Kidney (tissue), 14 donors: ENCODE data around the gene CDC14A. TPM values are rescaled to one million over a fixed set of nuclear protein-coding genes. Genes with fewer than 3 reads are reported as not detected.

Source experiments
- DNase-seq, 5 donors: peaks; one replicate each; pipeline ENCODE4 v3.0.0-alpha.2; 2013 to 2020
- FAIRE-seq: peaks from 2 replicates; lab custom pipeline; 2012; peaks lifted over from hg19 to GRCh38; lab: Jason Lieb, UNC
- H3K27ac ChIP-seq, 2 donors: one replicate each; pipeline ENCODE4 v1.7.0; 2013; ENCODE audit warnings: low read depth in 2 of 2, low read length in 2 of 2, inconsistent platforms in 1 of 2
- H3K27me3 ChIP-seq: one replicate; pipeline ENCODE4 v1.7.1; 2013; ENCODE audit warnings: low read length, inconsistent platforms; ENCODE audit not compliant: control insufficient read depth, insufficient read depth
- H3K36me3 ChIP-seq, 3 donors: one replicate each; pipeline versions ENCODE4 v1.7.0 to v1.7.1; 2013; ENCODE audit warnings: low read length in 3 of 3, control low read depth in 1 of 3, inconsistent platforms in 1 of 3; ENCODE audit not compliant: insufficient read depth in 3 of 3, control insufficient read depth in 2 of 3
- H3K4me1 ChIP-seq, 3 donors: one replicate each; pipeline versions ENCODE4 v1.7.0 to v1.7.1; 2013; ENCODE audit warnings: low read length in 3 of 3, inconsistent platforms in 1 of 3, low read depth in 1 of 3; ENCODE audit not compliant: control insufficient read depth in 2 of 3, insufficient read depth in 2 of 3
- H3K4me3 ChIP-seq, 3 donors: one replicate each; pipeline versions ENCODE4 v1.7.0 to v1.8.1; 2013; ENCODE audit warnings: low read length in 3 of 3, control low read depth in 1 of 3, inconsistent platforms in 1 of 3
- H3K9ac ChIP-seq, 3 donors: one replicate each; pipeline versions ENCODE4 v1.7.0 to v1.7.1; 2013; ENCODE audit warnings: low read length in 3 of 3, control low read depth in 1 of 3, inconsistent platforms in 1 of 3
- H3K9me3 ChIP-seq, 3 donors: one replicate each; pipeline versions ENCODE4 v1.7.0 to v1.7.1; 2013; ENCODE audit warnings: low read length in 3 of 3, control low read depth in 1 of 3, inconsistent platforms in 1 of 3; ENCODE audit not compliant: control insufficient read depth in 2 of 3, insufficient read depth in 1 of 3
- intact Hi-C: fragments of 100-400 bp; cut with DNase I; formaldehyde crosslinking; loops from one replicate; pipeline ENCODE4 v1.11.1; 2022
- polyA plus RNA-seq: library from polyadenylated mRNA; stranded (reverse); fragments of 350-450 nt; fragmentation: Illumina TruSeq; extraction: RNeasy Lipid Tissue Mini Kit (QIAGEN cat#74804); gene quantifications from one replicate; pipeline ENCODE4 v1.2.3, GENCODE V29; 2014; ENCODE audit warnings: low read depth, low replicate concordance; ENCODE audit not compliant: insufficient read depth
- total RNA-seq: library from RNA; stranded (reverse); fragmentation: NEBNext Ultra II Directional; extraction: Animal tissue kit (Norgen Biotek cat#: 25700); gene quantifications from one replicate; pipeline ENCODE4 v1.2.1, GENCODE V29; 2021
- TF ChIP-seq, protein P1 (sequence below): IDR thresholded peaks from 3 replicates; pipeline ENCODE4 v1.5.1; 2012; ENCODE audit warnings: mild to moderate bottlenecking, moderate library complexity, borderline replicate concordance; ENCODE audit not compliant: insufficient read depth; ENCODE audit errors: extremely low read depth
- donor health status: control.
- donor health status: control.
- donor health status: control.
- donor health status: control.
- donor health status: control.
- donor health status: DM: yes; HTN: yes; CAD: no.
- donor health status: Normal renal cell carcinoma (clear cell type).

The CDC14A gene
- total and polyA plus RNA-seq, 2 donors from 2014 or later: 4.7 to 11.9 TPM

DNA sequence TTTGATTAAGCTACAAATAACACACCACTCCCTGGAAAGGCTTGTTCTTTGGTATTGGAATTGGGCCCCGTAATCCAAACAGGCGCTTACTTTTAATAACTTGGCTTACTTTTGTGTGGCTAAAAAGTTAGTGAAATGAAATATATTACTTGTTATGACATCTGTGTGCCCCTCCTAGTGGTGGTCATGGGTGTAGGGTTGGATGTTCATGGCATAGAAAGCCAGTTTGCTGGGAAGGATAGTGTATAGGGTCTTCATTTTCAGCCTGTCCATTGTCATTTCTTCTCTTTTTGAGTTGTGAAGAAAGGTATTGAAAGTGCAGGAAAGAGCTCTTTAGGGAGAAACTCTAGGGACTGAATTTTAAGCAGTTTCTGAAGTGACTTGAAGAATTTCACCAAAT, 5.9 kb downstream of the CDC14A start:
- DNase-seq (no peak), FAIRE-seq (no peak)
- no peak overlapping the region for H3K9ac ChIP-seq
- peaks cover 6 to 14% (median 9%) of the 10 kb centered on the region in 3 donors for H3K4me1 ChIP-seq
- H3K4me3 ChIP-seq: no peak overlapping the region
- no peak overlapping the region for H3K27ac ChIP-seq
- no peaks in the 10 kb centered on the region for H3K27me3 ChIP-seq
- no peaks in the 10 kb centered on the region for H3K9me3 ChIP-seq
- intact Hi-C loops: no loop called here
- peaks cover 0 to 2% (median 0%) of the 10 kb centered on the region in 3 donors for H3K36me3 ChIP-seq
- TF ChIP-seq, protein P1, sequence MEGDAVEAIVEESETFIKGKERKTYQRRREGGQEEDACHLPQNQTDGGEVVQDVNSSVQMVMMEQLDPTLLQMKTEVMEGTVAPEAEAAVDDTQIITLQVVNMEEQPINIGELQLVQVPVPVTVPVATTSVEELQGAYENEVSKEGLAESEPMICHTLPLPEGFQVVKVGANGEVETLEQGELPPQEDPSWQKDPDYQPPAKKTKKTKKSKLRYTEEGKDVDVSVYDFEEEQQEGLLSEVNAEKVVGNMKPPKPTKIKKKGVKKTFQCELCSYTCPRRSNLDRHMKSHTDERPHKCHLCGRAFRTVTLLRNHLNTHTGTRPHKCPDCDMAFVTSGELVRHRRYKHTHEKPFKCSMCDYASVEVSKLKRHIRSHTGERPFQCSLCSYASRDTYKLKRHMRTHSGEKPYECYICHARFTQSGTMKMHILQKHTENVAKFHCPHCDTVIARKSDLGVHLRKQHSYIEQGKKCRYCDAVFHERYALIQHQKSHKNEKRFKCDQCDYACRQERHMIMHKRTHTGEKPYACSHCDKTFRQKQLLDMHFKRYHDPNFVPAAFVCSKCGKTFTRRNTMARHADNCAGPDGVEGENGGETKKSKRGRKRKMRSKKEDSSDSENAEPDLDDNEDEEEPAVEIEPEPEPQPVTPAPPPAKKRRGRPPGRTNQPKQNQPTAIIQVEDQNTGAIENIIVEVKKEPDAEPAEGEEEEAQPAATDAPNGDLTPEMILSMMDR: no peak

DNA sequence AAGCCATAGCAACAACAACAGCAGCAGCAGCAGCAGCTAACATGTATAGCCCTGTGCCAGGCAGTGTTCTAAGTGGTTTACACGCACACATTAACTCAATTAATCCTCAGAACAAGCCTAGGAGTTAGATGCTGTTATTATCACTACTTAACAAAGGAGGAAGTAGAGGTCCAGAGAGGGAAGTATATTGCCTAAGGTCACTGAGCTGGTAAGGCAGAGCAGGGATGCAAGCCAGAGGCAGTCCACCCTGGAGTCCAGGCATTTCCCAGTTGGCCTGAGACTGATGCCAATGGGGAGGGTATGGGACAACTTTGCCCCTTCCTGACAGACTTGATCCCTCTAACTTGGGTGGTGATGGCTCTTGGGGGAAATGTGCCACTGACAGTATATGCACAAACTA, 6.8 kb downstream of the CDC14A start:
- H3K36me3 ChIP-seq: peaks cover 0 to 2% (median 0%) of the 10 kb centered on the region in 3 donors
- peaks cover 6 to 12% (median 6%) of the 10 kb centered on the region in 3 donors for H3K4me1 ChIP-seq
- no peak overlapping the region for H3K9ac ChIP-seq
- TF ChIP-seq, protein P1: no peak
- DNase-seq: no peak
- FAIRE-seq: no peak
- intact Hi-C loops: no loop called here
- H3K4me3 ChIP-seq: no peak overlapping the region
- H3K27ac ChIP-seq: no peak overlapping the region
- no peaks in the 10 kb centered on the region for H3K9me3 ChIP-seq
- H3K27me3 ChIP-seq: no peaks in the 10 kb centered on the region

DNA sequence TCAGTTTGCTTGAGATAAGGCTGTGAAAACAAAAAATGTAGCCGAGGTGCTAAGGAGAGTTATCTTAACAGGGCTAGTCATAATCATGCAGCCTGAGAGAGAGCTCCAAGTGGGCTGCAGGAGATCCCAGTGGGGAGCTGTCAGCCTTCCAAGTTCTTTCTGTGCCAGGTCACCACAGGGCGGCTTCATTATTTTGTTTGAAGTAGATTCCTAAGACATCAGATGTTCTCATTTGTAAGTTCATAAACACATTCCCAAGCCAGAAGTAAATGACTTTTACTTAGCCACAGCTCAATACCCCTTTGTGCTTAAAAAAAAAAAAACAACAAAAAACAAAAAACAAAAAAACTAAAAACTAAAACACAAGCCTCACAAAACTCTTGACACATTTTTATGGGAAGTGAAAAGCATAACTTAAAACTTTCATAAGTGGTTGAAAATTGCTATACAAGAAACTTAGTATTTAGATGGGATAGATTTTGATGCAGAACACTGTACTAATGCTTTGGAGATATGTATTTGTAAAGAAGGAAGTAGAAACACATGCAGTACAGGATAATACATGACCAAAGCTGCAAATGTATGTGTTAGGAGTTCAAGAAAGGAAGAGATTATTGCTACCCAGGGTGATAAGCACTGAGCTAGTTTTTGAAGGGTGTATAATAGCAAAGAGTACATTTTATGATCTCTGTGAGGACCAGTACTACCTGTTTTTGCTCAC, 8.6 kb downstream of the CDC14A start:
- H3K4me1 ChIP-seq: peaks cover 0 to 9% (median under 1%) of the 10 kb centered on the region in 3 donors
- intact Hi-C loops: no loop called here
- no peak overlapping the region for H3K4me3 ChIP-seq
- TF ChIP-seq, protein P1: no peak
- no peaks in the 10 kb centered on the region for H3K9me3 ChIP-seq
- no peak overlapping the region for H3K9ac ChIP-seq
- peak in 1 of 5 donors; percentile 26 for DNase-seq
- peak; percentile 73 for FAIRE-seq
- H3K36me3 ChIP-seq: peaks cover 0 to 2% (median 0%) of the 10 kb centered on the region in 3 donors
- H3K27me3 ChIP-seq: no peaks in the 10 kb centered on the region
- peak overlapping the region in 1 of 2 donors; percentile 13 for H3K27ac ChIP-seq
